NOMO-1 treated with DMSO at 0.1 percent for 48 hours (cell line): ENCODE measurements around the gene SPINK5.
"Not testable (repeated sequence)": the region's sequence is repeated elsewhere in the genome, so short reads cannot be mapped to it uniquely, and the experiment has no call there.

Experiments
- DNase-seq: peaks from one replicate; lab custom pipeline; 2025; ENCODE audit not compliant: unreplicated experiment; lab: John Stamatoyannopoulos, UW

The SPINK5 gene

DNA sequence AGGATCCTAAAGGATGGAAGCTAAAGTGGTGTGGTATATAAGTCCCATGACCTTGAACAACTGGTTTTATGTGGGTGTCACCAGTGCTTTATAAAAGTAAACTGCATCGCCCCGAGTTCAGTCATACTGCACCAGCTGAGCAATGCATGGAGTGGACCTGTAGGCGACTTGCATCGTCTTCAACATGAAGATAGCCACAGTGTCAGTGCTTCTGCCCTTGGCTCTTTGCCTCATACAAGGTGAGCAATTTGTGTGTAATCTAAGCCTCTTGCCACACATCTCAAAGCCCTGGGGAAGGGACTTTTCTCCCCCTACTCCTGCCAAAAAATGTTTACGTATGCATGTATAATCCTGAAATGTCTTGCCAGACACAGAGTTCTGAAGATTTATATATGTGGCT is at the start of gene SPINK5:
SPINK5 (plus strand) TSS at position 120 of the 400 bp plus-strand sequence; CDS start at position 185, 65 bp downstream.
- DNase-seq = no peak

DNA sequence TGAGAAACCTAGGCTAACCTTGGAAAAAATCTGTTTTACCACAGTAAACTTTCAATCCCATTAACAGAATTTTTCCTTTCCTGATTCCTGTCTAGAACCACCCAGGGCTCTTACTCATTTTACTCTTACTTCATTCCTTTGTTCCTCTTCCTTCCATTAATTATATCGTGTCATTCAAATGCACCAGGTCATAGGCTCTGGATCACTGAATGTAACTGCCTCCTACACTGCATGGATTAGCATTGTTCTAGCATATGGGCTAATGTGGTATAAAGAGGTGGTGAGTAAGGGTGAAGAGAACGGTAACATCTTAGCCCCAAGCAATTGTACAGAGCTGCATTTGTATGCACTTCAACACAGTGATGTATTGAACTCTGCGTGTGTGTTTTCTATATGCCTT is 49.5 kb upstream of the SPINK5 start:
- no peak for DNase-seq

DNA sequence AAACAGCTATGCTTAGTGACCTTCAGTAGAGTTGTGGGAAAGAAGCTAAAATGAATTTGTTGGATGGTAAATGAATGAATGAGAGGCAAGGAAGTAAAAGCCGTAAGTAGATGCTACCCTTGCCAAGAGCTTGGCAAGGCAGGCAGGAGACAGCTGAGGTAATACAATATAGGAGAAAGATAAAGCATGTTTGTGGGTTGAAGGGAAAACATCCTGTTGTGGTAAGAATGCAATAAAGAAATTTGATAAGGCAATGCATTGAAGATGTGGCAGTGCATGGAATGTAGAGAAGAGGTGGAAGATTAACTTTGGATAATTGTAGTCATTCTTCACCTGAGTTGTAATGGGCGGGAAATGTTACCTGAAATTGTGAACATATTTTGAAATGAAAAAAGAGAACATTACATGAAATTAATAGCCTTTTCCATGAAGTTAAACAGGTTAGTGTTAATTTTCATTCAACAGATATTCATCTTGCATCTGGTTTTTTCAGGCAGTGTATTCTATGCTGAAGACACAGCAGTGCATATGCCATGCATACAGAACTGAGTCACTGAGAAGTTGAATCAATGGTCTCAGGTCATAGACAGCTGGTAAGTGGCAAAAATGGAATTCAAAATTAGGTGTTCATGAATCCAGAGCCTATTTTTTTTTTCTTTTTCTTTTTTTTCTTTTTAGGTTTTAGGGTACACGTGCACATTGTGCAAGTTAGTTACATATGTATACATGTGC is 43.4 kb upstream of the SPINK5 start:
- no peak for DNase-seq

- no peak for DNase-seq
Observed at GRCh38 chr5:148027505-148027904, 36.3 kb upstream of the SPINK5 start.

GRCh38 chr5:148029131-148029530 is 34.6 kb upstream of the SPINK5 start:
- no peak for DNase-seq

DNA sequence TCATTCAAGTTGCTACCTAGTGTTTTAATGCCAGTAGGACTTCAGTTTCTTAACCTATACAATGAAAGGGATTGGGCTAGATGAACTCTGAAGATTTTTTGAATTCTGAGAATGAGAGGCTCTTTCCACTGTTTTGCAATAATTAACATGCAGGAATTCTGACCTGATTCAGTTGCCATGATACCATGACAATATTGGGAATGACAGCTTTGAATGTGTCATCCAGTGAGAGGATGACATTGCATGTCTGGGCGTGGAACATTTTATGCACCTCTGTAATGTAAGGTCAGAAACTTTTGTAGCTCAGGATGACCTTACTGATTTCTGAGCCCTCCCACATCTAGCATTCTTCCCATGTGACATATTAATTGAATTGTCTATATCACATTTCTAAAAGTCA is 30.6 kb upstream of the SPINK5 start:
- DNase-seq = no peak

DNA sequence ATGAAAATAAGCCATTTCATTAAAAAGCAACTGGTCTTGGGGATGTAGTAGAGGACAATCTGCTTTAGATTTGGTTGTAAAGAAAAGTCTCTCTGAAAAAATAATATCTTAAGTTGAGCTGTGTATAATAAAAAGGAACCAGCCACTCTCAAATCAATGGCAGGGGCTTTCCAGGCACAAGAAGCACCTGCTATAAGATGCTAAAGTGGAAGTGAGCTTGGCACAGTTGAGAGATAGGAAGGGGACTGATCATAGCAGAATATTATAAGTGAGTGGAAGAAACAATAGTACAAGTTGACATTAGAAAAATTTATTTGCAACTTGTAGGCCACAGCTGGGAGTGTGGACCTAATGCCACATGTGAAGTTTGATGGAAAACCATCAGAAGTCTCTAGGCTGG is 28.1 kb upstream of the SPINK5 start:
- no peak for DNase-seq

DNA sequence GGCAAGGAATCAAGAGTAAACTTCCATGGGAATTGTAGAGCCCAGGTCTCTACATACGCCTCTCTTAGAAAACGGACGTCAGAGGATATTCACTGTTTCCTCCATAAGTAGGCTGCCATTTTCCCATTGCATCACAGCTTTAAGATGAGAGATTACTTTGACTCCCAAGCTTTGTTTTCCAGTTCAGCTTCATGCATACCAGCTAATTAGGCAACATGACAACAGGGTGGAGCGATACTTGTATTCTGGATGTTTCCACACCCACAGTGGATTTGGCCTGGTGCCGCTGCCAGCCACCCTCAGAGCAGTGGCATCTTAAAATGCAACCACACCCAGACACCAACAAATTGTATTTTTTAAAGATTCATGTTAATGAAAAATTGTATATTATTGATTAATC is 20.9 kb upstream of the SPINK5 start:
- DNase-seq = no peak

DNA sequence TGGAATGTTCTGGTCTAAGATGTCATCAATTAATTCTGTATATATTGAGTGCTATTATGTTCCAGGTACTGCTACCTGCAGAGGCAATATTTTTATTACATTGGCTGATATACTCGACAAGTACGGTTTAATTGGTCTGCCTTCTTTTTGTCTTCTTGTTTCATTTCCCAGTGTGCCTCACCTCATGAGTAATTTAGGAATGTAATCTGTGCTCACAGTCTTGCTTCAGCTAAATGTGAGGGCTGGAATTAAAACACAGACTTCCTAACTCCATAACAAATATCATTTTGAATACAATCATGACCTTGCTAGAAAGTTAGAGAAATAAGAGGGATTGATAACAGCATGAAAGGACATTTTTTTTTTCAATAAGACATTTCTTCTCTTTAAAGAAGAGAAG is 20.1 kb upstream of the SPINK5 start:
- no peak for DNase-seq

DNA sequence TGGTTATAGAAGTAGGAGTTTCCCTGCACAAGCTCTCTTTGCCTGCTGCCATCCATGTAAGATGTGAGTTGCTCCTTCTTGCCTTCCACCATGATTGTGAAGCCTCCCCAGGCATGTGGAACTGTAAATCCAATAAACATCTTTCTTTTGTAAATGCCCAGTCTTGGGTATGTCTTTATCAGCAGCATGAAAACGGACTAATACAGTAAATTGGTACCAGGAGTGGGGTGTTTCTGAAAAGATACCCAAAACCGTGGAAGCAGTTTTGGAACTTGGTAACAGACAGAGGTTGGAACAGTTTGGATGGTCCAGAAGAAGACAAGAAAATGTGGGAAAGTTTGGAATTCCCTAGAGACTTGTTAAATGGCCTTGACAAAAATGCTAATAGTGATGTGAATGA is 8.6 kb upstream of the SPINK5 start:
- DNase-seq = not testable (repeated sequence)

DNA sequence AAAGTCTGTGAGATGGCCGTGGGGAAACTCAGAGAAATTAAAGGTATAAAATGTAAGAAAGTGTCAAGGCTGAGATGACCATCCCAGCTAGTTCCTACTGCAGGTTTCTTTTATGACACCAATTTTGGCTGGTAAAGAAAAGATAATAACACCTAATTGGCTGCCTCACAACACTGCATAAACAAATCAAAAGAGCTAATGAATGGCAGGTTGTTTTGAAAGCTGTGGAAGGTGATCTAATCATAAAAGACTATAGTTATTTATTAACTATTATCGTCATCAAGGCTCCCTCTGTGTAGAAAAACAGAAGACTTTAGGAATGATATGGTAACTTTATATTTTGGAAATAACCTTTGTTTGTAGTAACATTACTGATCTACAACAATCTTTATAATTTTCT is 3.5 kb upstream of the SPINK5 start:
- no peak for DNase-seq

DNA sequence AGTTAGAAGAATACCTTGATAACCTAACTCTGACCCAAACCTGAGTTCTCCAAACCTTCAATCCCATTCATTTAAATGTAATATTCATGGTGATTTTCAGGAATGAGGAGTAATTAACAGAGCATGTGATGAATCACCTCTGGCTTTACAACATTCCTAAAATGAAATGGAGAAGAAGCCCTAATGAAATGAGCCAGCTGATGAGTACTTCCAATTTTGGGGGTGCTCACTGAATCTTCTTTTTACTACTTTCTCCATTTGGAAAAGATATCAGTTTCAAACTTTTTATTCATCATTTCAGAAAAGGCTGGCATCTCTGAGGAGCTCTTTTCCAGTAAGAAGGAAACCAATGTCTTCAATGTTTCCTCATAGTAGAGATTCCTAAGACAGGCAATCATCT is 2.9 kb upstream of the SPINK5 start:
- no peak for DNase-seq

DNA sequence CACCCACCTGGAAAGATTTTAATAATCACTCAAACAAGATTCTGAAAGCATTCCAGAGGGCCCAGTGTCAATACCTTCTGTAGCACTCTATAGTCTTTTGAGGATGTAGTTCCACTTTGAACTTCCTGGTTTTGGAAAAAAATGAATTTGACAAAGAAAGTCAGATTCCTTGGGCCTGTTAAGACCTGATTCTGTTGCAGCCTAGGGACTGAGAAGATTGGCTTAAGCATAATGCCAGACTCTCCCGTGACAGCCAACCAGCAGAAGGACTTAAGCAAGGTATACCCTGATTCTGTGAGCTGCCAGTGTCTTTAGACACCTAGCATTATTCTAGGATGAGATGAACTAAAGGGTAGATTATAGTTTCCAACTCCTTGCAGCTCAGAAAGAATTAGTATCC is 6.8 kb downstream of the SPINK5 start:
- DNase-seq = no peak

DNA sequence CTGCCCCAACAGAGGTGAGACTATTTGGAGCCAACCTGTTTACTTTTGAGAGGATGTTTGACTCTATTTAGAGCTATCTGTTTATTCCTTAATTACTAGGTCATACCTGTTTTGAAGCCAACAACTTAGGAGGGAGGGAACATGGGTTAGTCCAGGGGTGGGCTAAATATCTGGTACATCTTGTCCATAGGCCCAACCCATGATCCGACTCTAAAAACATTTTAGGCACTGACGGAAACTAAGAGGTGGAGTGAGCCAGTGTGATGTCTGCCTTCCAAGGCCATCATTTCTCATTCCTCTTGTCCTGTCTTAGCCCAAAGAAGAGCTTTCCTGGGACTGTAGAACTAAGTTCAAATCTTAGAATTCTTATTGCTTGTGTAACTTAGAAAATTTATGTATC is 8.4 kb downstream of the SPINK5 start:
- DNase-seq = no peak

GRCh38 chr5:148075529-148075928 is 11.7 kb downstream of the SPINK5 start:
- no peak for DNase-seq

GRCh38 chr5:148083203-148083602 is 19.4 kb downstream of the SPINK5 start:
- no peak for DNase-seq

GRCh38 chr5:148084269-148084668 is 20.5 kb downstream of the SPINK5 start:
- DNase-seq = no peak

GRCh38 chr5:148085310-148085709 is 21.5 kb downstream of the SPINK5 start:
- DNase-seq = no peak

DNA sequence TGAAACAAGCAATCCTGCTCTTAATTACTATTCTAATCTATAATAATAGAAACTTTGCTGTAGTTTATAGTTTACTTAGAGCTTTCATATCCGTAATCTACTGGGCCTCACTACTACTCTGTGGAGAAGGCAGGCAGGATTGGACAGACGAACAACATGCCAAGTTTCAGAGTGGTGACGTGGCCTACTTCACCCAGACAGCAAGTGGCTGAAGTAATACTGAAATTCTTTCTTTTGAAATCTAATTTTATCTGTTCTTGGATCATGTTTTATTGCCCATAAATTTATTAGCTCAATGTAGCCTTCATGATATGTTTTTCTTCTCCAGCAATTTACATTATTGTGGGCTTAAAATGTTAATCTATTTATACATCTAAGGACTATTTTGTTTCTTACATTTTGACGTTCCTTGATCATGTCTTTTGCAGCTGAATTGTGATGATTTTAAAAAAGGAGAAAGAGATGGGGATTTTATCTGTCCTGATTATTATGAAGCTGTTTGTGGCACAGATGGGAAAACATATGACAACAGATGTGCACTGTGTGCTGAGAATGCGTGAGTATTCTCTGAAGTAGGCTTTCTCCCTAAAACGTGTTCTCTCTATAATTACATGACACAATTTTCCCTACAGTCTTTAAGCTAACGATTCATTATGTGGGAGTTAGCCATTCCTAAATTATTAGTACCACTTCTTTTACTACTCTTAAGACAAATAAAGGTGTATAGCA is 22.4 kb downstream of the SPINK5 start:
- DNase-seq = no peak

DNA sequence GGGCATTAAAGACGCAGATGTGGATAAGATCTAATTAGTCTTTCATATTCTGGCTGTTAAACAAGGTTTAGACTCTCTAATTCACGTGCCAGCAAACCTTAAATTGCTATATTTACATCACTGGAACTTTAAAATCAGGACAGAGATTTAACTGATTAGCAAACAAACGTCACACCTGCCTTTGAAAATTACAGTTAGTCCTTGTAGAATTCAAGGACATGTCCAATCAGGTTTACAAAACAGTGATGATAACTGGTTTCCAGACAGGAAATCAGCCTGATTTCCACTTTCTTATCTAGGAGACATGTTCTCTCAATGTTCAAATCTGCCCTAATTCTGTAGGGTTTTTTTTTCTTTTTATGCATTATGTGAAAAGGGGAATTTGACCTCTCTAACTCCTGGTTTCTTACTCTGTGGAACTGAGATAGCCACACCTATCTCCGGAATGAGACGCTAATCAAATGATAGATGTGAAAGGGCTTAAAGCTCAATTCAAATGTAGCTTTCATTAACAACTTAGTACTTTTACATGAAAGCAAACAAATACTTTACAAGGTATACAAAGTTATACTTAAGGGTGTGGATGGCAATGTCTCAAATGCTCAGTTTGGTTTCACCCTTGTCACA is 26.5 kb downstream of the SPINK5 start:
- DNase-seq = no peak

GRCh38 chr5:148090773-148091250 is 27.0 kb downstream of the SPINK5 start:
- no peak for DNase-seq
